Measurements from ENCODE around the gene NR0B2. TPM values are rescaled to one million over a fixed set of nuclear protein-coding genes. Genes with fewer than 3 reads are reported as not detected.

The NR0B2 gene
- total RNA-seq, 1 experiment from 2014 or later = 0.34 TPM

- ChIA-PET POLR2A (interaction anchor here (0.5 kb wide), 1 partner anchor 38 kb away, joined by 6 read pairs; no protein-coding TSS in a partner anchor), CTCF (no interaction called here)
- Mint-ChIP-seq H3K4me1 (ENCODE audit: low read depth, unreplicated experiment) (peaks cover 4% of the 10 kb centered on the region), H3K4me3 (ENCODE audit: unreplicated experiment) (no peak overlapping the region), H3K36me3 (ENCODE audit: insufficient read depth, unreplicated experiment) (peaks cover 54% of the 10 kb centered on the region), H3K9me3 (ENCODE audit: unreplicated experiment) (no peaks in the 10 kb centered on the region), H3K27ac (ENCODE audit: unreplicated experiment) (no peak overlapping the region), H3K27me3 (ENCODE audit: insufficient read depth, unreplicated experiment) (no peaks in the 10 kb centered on the region)
- Histone ChIP-seq H3K9me3 (no peaks in the 10 kb centered on the region), H3K27me3 (replicated peaks; ENCODE audit: control insufficient read depth, insufficient read depth, low read length) (no peaks in the 10 kb centered on the region), H3K36me3 (ENCODE audit: control insufficient read depth, insufficient read depth, low read length) (no peaks in the 10 kb centered on the region), H3K4me3 (ENCODE audit: low read depth, low read length) (no peak overlapping the region), H3K4me1 (0 out of 2 replicates have a peak, but pooled peaks cover 3% of the 10 kb centered on the region)
- no peak for DNase-seq
- no peak for TF ChIP-seq CTCF (IDR thresholded peaks at IDR 0.05; ENCODE audit: insufficient read depth in 1 of 2, low read depth in 1 of 2, low read length in 1 of 2, severe bottlenecking in 1 of 2, unreplicated experiment in 1 of 2)
- no TSS peak for BruUV-seq (replicated peaks)
- intact Hi-C loops (cut with micrococcal nuclease; ENCODE audit: unreplicated experiment) = no loop called here
These were observed 19.5 kb downstream of the NR0B2 start for GRCh38 chr1:26894263-26894662.

GRCh38 chr1:26890467-26890796 lies 23.3 kb downstream of the NR0B2 start:
- no peaks in the 10 kb centered on the region for H3K27me3 ChIP-seq (replicated peaks; ENCODE audit: control insufficient read depth, insufficient read depth, low read length)
- H3K4me3 Mint-ChIP-seq (ENCODE audit: unreplicated experiment) = peak overlapping the region; percentile 88

More at GRCh38 chr1:26890467-26890796, 23.3 kb downstream of the NR0B2 start:
- Histone ChIP-seq H3K4me1 (no peaks in the 10 kb centered on the region), H3K9me3 (no peaks in the 10 kb centered on the region), H3K4me3 (ENCODE audit: low read depth, low read length) (peak overlapping the region; percentile 96), H3K36me3 (ENCODE audit: control insufficient read depth, insufficient read depth, low read length) (no peaks in the 10 kb centered on the region; the same call in none of the 2 replicates)
- TF ChIP-seq CTCF (IDR thresholded peaks at IDR 0.05; ENCODE audit: insufficient read depth in 1 of 2, low read depth in 1 of 2, low read length in 1 of 2, severe bottlenecking in 1 of 2, unreplicated experiment in 1 of 2) = no peak
- H3K27me3 Mint-ChIP-seq (ENCODE audit: insufficient read depth, unreplicated experiment) = no peaks in the 10 kb centered on the region
- ChIA-PET POLR2A (interaction anchor here (0.6 to 2.5 kb wide), 8 partner anchors 10 to 117 kb away, joined by 3 to 23 read pairs (median 3); partner anchors contain the start of genes GPATCH3, NR0B2, PIGV and SFN), CTCF (interaction anchor here (0.6 to 1.1 kb wide), 6 partner anchors 9 to 390 kb away, joined by 3 to 5 read pairs (median 3); partner anchors contain the start of genes GPATCH3, NR0B2 and NUDC)
- TSS peak; percentile 94 for BruUV-seq (replicated peaks)
- no peaks in the 10 kb centered on the region for H3K9me3 Mint-ChIP-seq (ENCODE audit: unreplicated experiment)
- intact Hi-C loops (cut with micrococcal nuclease; ENCODE audit: unreplicated experiment) = loop anchor here (1.0 kb wide), 1 partner anchor 24 kb away; no protein-coding TSS in a partner anchor
- H3K36me3 Mint-ChIP-seq (ENCODE audit: insufficient read depth, unreplicated experiment) = peaks cover 70% of the 10 kb centered on the region
- peaks cover 11% of the 10 kb centered on the region for H3K4me1 Mint-ChIP-seq (ENCODE audit: low read depth, unreplicated experiment)
- DNase-seq = no peak
- H3K27ac Mint-ChIP-seq (ENCODE audit: unreplicated experiment) = peak overlapping the region; percentile 90

Measured in Caco-2 (cell line).